Measurements from ENCODE around the gene FSTL5.

GRCh38 chr4:161505141-161505540 lies 658.7 kb downstream of the FSTL5 start:
- TF ChIP-seq POLR2A (IDR thresholded peaks at IDR 0.05; ENCODE audit: low read length) (no peak), GATA1 (IDR thresholded peaks at IDR 0.05; ENCODE audit: low read depth, low read length) (no peak)

Measured in erythroblast (primary cell).